Measurements from ENCODE around the gene PCBP2. TPM values are rescaled to one million over a fixed set of nuclear protein-coding genes. Genes with fewer than 3 reads are reported as not detected.

PCBP2 gene
- total RNA-seq, 1 experiment from 2014 or later, result 981 TPM

GRCh38 chr12:53492830-53493609, 41.1 kb downstream of the PCBP2 start:
- TF ChIP-seq FOXK1 (CRISPR knock-in tag; IDR thresholded peaks at IDR 0.05), result peak; percentile 67; the same call in 1 of the 2 replicates
- TF ChIP-seq ZNF219 (CRISPR knock-in tag; IDR thresholded peaks at IDR 0.05; ENCODE audit: borderline replicate concordance), result no peak
- 0 out of 2 replicates have a peak, but pooled peaks have one; percentile 60 for TF ChIP-seq FOXP4 (CRISPR knock-in tag; IDR thresholded peaks at IDR 0.05)
- peak; percentile 66; the same call in 1 of the 2 replicates for TF ChIP-seq ZNF281 (CRISPR knock-in tag; IDR thresholded peaks at IDR 0.05)
- no peak for TF ChIP-seq PRRX2 (CRISPR knock-in tag; IDR thresholded peaks at IDR 0.05)
- TF ChIP-seq ZNF138 (CRISPR knock-in tag; conservative IDR thresholded peaks at IDR 0.05), result 0 out of 2 replicates have a peak, but pooled peaks have one; percentile 70
- peak; percentile 45; the same call in 1 of the 2 replicates for TF ChIP-seq MAX (CRISPR knock-in tag; IDR thresholded peaks at IDR 0.05)
- peak; percentile 95 for TF ChIP-seq USF1 (CRISPR knock-in tag; IDR thresholded peaks at IDR 0.05)
- 0 out of 2 replicates have a peak, but pooled peaks have one; percentile 41 for TF ChIP-seq MYBL2 (CRISPR knock-in tag; IDR thresholded peaks at IDR 0.05)
- no peak for TF ChIP-seq ESRRA (CRISPR knock-in tag; IDR thresholded peaks at IDR 0.05; ENCODE audit: borderline replicate concordance)
- no peak for TF ChIP-seq ZSCAN18 (CRISPR knock-in tag; IDR thresholded peaks at IDR 0.05)
- TF ChIP-seq USF2 (CRISPR knock-in tag; IDR thresholded peaks at IDR 0.05), result peak; percentile 97
- 0 out of 2 replicates have a peak, but pooled peaks have one; percentile 55 for TF ChIP-seq ZBTB43 (CRISPR knock-in tag; IDR thresholded peaks at IDR 0.05)
- Mint-ChIP-seq H3K4me3 (peak overlapping the region; percentile 88), H3K9me3 (no peaks in the 10 kb centered on the region), H3K27me3 (ENCODE audit: low read depth) (no peaks in the 10 kb centered on the region), H3K4me1 (peaks cover 46% of the 10 kb centered on the region), H3K36me3 (no peaks in the 10 kb centered on the region), H3K27ac (peak overlapping the region; percentile 99)
- POLR2A ChIA-PET, result interaction anchor here (0.6 to 3.2 kb wide), 5 partner anchors 8 to 281 kb away, joined by 3 to 23 read pairs (median 4); partner anchors contain the start of genes SP1 and TARBP2
- ATAC-seq (peak; percentile 78), DNase-seq (ENCODE audit: low spot score) (peak; percentile 96)
- CTCF ChIA-PET, result interaction anchor here (0.6 to 4.8 kb wide), 17 partner anchors 11 to 265 kb away, joined by 3 to 39 read pairs (median 5); partner anchors contain the start of genes AAAS, ATF7 and ATP5MC2
